Ovary (tissue), 9 donors: Measurements from ENCODE around the gene HS1BP3. TPM values are rescaled to one million over a fixed set of nuclear protein-coding genes. Genes with fewer than 3 reads are reported as not detected.

Experiments
- DNase-seq, 5 donors: peaks; one replicate each; pipeline ENCODE4 v3.0.0-alpha.2; 2019 to 2020
- H3K27ac ChIP-seq, 2 donors: fragments of 200-600 bp; one replicate each; pipeline versions ENCODE4 v1.5.1 to v1.8.0; 2019 to 2022
- H3K27me3 ChIP-seq: fragments of 200-600 bp; one replicate; pipeline ENCODE4 v1.8.0; 2022
- H3K36me3 ChIP-seq: fragments of 200-600 bp; sonication (generic); one replicate; pipeline ENCODE4 v1.5.1; 2019
- H3K4me1 ChIP-seq: one replicate; pipeline ENCODE4 v1.8.1; 2013; ENCODE audit warnings: mild to moderate bottlenecking, moderate library complexity; ENCODE audit not compliant: insufficient read depth
- H3K4me3 ChIP-seq: fragments of 200-600 bp; sonication (generic); one replicate; pipeline ENCODE4 v1.5.1; 2017
- H3K9me3 ChIP-seq, 2 donors: fragments of 200-600 bp in 1 of 2; sonication (generic) in 1 of 2; one replicate each; pipeline versions ENCODE4 v1.5.1 to v1.8.1; 2013 to 2019; ENCODE audit warnings: mild to moderate bottlenecking in 1 of 2, moderate library complexity in 1 of 2
- CTCF ChIP-seq, 3 donors: fragments of 450-650 bp in 2 of 3; fragments of 200-600 bp in 1 of 3; IDR thresholded peaks; one replicate each; pipeline versions ENCODE4 v1.5.1 to v1.8.0; 2016 to 2022; ENCODE audit warnings: antibody characterized with exemption in 3 of 3, mild to moderate bottlenecking in 1 of 3
- EP300 ChIP-seq: sonication (generic); formaldehyde crosslinking; IDR thresholded peaks from one replicate; pipeline ENCODE4 v1.6.1; 2017; ENCODE audit warnings: antibody characterized with exemption
- POLR2A ChIP-seq: fragments of 450-650 bp; IDR thresholded peaks from one replicate; pipeline ENCODE4 v1.6.1; 2017; ENCODE audit warnings: antibody characterized with exemption, mild to moderate bottlenecking, moderate library complexity
- WGBS, 3 donors: extraction: QIAGEN DNeasy Blood & Tissue Kit in 1 of 3; methylation state at CpG; one replicate each; pipeline versions ENCODE4 v1.1.5 to v1.1.7; 2013 to 2017; 5-methylcytosine and 5-hydroxymethylcytosine counted together
- intact Hi-C, 4 donors: fragments of 100-400 bp; cut with DNase I; formaldehyde crosslinking; loops; one replicate each; pipeline versions ENCODE4 v1.11.0 to v1.15.1; 2022 to 2023
- polyA plus RNA-seq, 2 donors: library from polyadenylated mRNA; stranded (reverse); fragments of 200-250 nt in 1 of 2; fragments of 350-450 nt in 1 of 2; fragmentation: Illumina TruSeq in 1 of 2; extraction: RNeasy Lipid Tissue Mini Kit (QIAGEN cat#74804) in 1 of 2; gene quantifications; one replicate each; pipeline ENCODE4 v1.2.3, GENCODE V29; 2013 to 2014
- total RNA-seq, 7 donors: library from RNA; depleted of rRNA in 2 of 7; stranded (reverse); fragments of >200 nt in 2 of 7; fragmentation: NEBNext Ultra II Directional in 3 of 7; extraction: Animal tissue kit (Norgen Biotek cat#: 25700) in 3 of 7; gene quantifications; one replicate each; pipeline versions ENCODE4 v1.1.0 to v1.2.4, GENCODE V29; 2016 to 2023
- donor health status: DM: no; HTN: no; CAD: no; lungs with moderate emphysema.
- donor health status: DM: no; HTN: no; CAD: no.
- donor health status: Bipolar disorder and iron deficiency.
- donor health status: DM: yes; HTN: yes; CAD: no.
- donor health status: DM: no; HTN: no; CAD: no.
- donor health status: DM: yes; HTN: yes; CAD: no.

Gene HS1BP3
- total and polyA plus RNA-seq, 9 donors: 12.0 to 24.4 (median 22.2) TPM

DNA sequence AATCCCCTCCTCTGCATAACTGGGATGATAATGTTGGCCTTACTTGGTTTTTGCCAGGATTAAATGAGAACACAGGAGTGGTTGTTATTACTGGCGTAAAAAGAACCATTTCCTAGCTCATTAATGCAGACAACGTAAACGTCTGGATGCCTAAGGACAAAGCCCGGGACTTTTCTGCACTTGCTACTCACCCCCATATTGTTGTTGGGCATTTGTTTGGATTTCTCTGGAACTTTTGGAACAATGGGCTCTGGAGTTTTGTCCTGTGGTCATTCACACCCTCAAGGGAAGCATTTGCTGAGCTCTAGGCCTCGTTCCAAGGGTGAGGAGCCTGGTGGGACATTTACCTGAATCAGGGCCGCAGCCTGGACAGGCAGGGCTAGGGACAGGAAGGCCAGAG lies 76.0 kb downstream of the HS1BP3 start:
- no peaks in the 10 kb centered on the region for H3K27me3 ChIP-seq
- TF ChIP-seq EP300: no peak
- TF ChIP-seq CTCF (IDR thresholded peaks at IDR 0.05): no peak
- no peak for TF ChIP-seq POLR2A
- H3K4me3 ChIP-seq: no peak overlapping the region
- H3K9me3 ChIP-seq: no peaks in the 10 kb centered on the region
- H3K36me3 ChIP-seq: no peaks in the 10 kb centered on the region
- no peak overlapping the region for H3K27ac ChIP-seq
- no peak for DNase-seq
- 88 to 95% (median 95%) methylated on average over 6 of the region's 6 CpGs for WGBS, 3 donors
- peaks cover 22% of the 10 kb centered on the region for H3K4me1 ChIP-seq
- intact Hi-C loops: loop anchor here in 1 of 4 donors (5.0 kb wide), 1 partner anchor 128 kb away; the partner anchor contains the start of gene RHOB

DNA sequence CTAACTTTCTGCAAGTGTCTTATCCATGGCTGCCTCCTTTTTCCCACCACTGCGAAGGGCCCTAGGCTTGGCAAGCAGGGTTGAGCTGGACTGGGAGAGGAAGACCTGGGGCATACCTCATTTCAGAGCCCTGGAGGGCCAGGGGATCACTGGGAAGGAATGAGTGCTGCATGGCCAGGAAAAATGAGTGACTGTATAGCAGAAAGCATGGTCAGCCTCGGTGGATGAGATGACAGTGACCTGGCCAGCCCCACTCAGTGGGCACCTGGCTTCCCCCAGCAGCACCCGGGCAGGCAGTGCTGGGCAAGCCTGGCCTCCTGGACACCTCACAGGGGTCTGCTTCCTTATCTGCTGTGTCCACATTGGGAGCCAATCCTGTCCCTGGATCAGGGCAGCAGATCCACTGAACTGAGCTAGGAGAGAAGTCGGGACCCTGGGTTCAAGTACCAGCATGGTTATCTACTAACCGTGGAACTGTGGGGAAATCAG lies 76.4 kb downstream of the HS1BP3 start:
- H3K9me3 ChIP-seq: no peaks in the 10 kb centered on the region
- TF ChIP-seq EP300 (no peak), CTCF (IDR thresholded peaks at IDR 0.05) (no peak), POLR2A (no peak)
- no peak overlapping the region for H3K4me3 ChIP-seq
- 77 to 89% (median 84%) methylated on average over 5 of the region's 5 CpGs for WGBS, 3 donors
- peak in 1 of 5 donors; percentile 29 for DNase-seq
- no peaks in the 10 kb centered on the region for H3K27me3 ChIP-seq
- intact Hi-C loops: no loop called here
- no peaks in the 10 kb centered on the region for H3K36me3 ChIP-seq
- peak overlapping the region in 1 of 2 donors; percentile 81 for H3K27ac ChIP-seq
- peaks cover 20% of the 10 kb centered on the region for H3K4me1 ChIP-seq

DNA sequence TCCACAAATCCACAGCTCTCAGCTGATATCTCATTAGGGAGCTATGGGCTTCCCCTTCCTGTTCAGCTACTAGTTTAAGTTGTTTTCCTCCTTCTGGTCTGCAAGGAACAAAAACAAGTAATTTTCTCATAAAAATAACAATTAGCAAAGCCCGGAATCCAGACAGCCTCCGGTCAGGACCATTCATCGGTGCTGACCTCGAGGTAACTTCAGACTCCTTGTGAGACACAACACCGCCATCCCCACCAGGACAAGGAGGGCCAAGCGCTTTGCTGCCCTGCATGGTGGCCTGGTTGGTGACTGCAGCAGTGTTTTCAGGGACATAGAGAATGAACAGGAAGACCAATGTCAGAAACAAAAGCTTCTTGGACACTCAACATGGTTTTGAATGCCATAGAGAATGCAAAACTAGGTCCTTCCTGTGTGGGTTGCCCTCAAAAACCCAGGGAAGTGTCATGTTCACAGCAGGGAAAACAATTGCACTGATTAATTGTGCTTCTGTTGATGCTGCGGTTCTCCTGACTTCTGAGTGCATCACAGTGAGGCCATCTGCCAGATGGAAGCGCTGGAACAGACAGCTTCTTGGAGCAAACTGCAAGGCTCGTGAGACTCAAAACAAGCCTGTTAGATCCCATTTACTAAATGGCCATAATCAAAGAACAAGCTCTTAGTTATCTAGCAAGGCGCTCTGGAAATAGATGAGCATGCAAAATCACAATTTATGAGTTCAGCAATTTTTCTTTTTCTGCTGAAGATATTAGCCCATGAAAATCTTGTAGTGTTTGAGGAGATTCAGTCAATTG lies 77.1 kb downstream of the HS1BP3 start:
- Histone ChIP-seq H3K27me3 (no peaks in the 10 kb centered on the region), H3K4me3 (no peak overlapping the region), H3K4me1 (peaks cover 18% of the 10 kb centered on the region), H3K9me3 (no peaks in the 10 kb centered on the region), H3K27ac (peak overlapping the region in 1 of 2 donors; percentile 81), H3K36me3 (no peaks in the 10 kb centered on the region)
- peak; percentile 71 to 82 (median 74) for DNase-seq
- intact Hi-C loops: no loop called here
- WGBS, 3 donors: 28 to 40% (median 39%) methylated on average over 10 of the region's 10 CpGs
- TF ChIP-seq CTCF (IDR thresholded peaks at IDR 0.05): no peak
- no peak for TF ChIP-seq POLR2A
- TF ChIP-seq EP300: no peak

DNA sequence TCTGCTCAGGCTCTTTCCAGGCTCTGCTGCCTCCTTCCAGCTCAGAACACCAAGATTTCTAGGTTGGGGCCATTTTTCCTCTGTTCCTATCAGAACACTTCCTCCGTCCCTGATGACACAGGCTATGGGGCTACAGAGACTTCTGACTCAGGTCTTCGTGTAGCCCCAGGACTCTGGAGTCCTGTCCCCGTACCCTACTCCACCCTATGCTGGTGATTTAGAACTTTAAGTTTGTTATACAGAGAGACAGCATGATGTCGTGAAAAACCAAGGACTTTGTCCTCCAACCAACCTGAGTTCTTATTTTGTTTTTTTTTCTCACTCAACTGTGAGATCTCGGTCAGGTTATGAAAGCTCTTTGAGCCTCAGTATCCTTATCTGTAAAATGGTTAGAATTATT lies 78.7 kb downstream of the HS1BP3 start:
- Histone ChIP-seq H3K36me3 (no peaks in the 10 kb centered on the region), H3K9me3 (no peaks in the 10 kb centered on the region), H3K27me3 (no peaks in the 10 kb centered on the region), H3K27ac (no peak overlapping the region), H3K4me3 (no peak overlapping the region), H3K4me1 (peaks cover 13% of the 10 kb centered on the region)
- TF ChIP-seq CTCF (IDR thresholded peaks at IDR 0.05) (no peak), EP300 (no peak)
- WGBS, 3 donors: 93 to 97% (median 93%) methylated on average over 5 of the region's 5 CpGs
- DNase-seq: no peak
- intact Hi-C loops: no loop called here
